Kidney (tissue), 14 donors: ENCODE data around the gene IFI27L1. TPM values are rescaled to one million over a fixed set of nuclear protein-coding genes. Genes with fewer than 3 reads are reported as not detected.

Experiments
- DNase-seq, 5 donors: peaks; one replicate each; pipeline ENCODE4 v3.0.0-alpha.2; 2013 to 2020
- FAIRE-seq: peaks from 2 replicates; lab custom pipeline; 2012; peaks lifted over from hg19 to GRCh38; lab: Jason Lieb, UNC
- H3K27ac ChIP-seq, 2 donors: one replicate each; pipeline ENCODE4 v1.7.0; 2013; ENCODE audit warnings: low read depth in 2 of 2, low read length in 2 of 2, inconsistent platforms in 1 of 2
- H3K27me3 ChIP-seq: one replicate; pipeline ENCODE4 v1.7.1; 2013; ENCODE audit warnings: low read length, inconsistent platforms; ENCODE audit not compliant: control insufficient read depth, insufficient read depth
- H3K36me3 ChIP-seq, 3 donors: one replicate each; pipeline versions ENCODE4 v1.7.0 to v1.7.1; 2013; ENCODE audit warnings: low read length in 3 of 3, control low read depth in 1 of 3, inconsistent platforms in 1 of 3; ENCODE audit not compliant: insufficient read depth in 3 of 3, control insufficient read depth in 2 of 3
- H3K4me1 ChIP-seq, 3 donors: one replicate each; pipeline versions ENCODE4 v1.7.0 to v1.7.1; 2013; ENCODE audit warnings: low read length in 3 of 3, inconsistent platforms in 1 of 3, low read depth in 1 of 3; ENCODE audit not compliant: control insufficient read depth in 2 of 3, insufficient read depth in 2 of 3
- H3K4me3 ChIP-seq, 3 donors: one replicate each; pipeline versions ENCODE4 v1.7.0 to v1.8.1; 2013; ENCODE audit warnings: low read length in 3 of 3, control low read depth in 1 of 3, inconsistent platforms in 1 of 3
- H3K9ac ChIP-seq, 3 donors: one replicate each; pipeline versions ENCODE4 v1.7.0 to v1.7.1; 2013; ENCODE audit warnings: low read length in 3 of 3, control low read depth in 1 of 3, inconsistent platforms in 1 of 3
- H3K9me3 ChIP-seq, 3 donors: one replicate each; pipeline versions ENCODE4 v1.7.0 to v1.7.1; 2013; ENCODE audit warnings: low read length in 3 of 3, control low read depth in 1 of 3, inconsistent platforms in 1 of 3; ENCODE audit not compliant: control insufficient read depth in 2 of 3, insufficient read depth in 1 of 3
- CTCF ChIP-seq: IDR thresholded peaks from 3 replicates; pipeline ENCODE4 v1.5.1; 2012; ENCODE audit warnings: mild to moderate bottlenecking, moderate library complexity, borderline replicate concordance; ENCODE audit not compliant: insufficient read depth; ENCODE audit errors: extremely low read depth
- intact Hi-C: fragments of 100-400 bp; cut with DNase I; formaldehyde crosslinking; loops from one replicate; pipeline ENCODE4 v1.11.1; 2022
- polyA plus RNA-seq: library from polyadenylated mRNA; stranded (reverse); fragments of 350-450 nt; fragmentation: Illumina TruSeq; extraction: RNeasy Lipid Tissue Mini Kit (QIAGEN cat#74804); gene quantifications from one replicate; pipeline ENCODE4 v1.2.3, GENCODE V29; 2014; ENCODE audit warnings: low read depth, low replicate concordance; ENCODE audit not compliant: insufficient read depth
- total RNA-seq: library from RNA; stranded (reverse); fragmentation: NEBNext Ultra II Directional; extraction: Animal tissue kit (Norgen Biotek cat#: 25700); gene quantifications from one replicate; pipeline ENCODE4 v1.2.1, GENCODE V29; 2021
- donor health status: control.
- donor health status: control.
- donor health status: control.
- donor health status: control.
- donor health status: control.
- donor health status: DM: yes; HTN: yes; CAD: no.
- donor health status: Normal renal cell carcinoma (clear cell type).

The IFI27L1 gene
- total and polyA plus RNA-seq, 2 donors from 2014 or later: 22.5 to 30.6 TPM

GRCh38 chr14:94123296-94123695, 42.2 kb downstream of the IFI27L1 start:
- peak in 1 of 5 donors; percentile 26 for DNase-seq

GRCh38 chr14:94123868-94124267, 42.8 kb downstream of the IFI27L1 start:
- no peak for TF ChIP-seq CTCF
- peaks cover 0 to 4% (median 0%) of the 10 kb centered on the region in 3 donors for H3K4me1 ChIP-seq
- H3K36me3 ChIP-seq: no peaks in the 10 kb centered on the region
- no peak overlapping the region for H3K27ac ChIP-seq
- H3K9me3 ChIP-seq: peaks cover 0 to 13% (median 0%) of the 10 kb centered on the region in 3 donors
- no peak overlapping the region for H3K9ac ChIP-seq
- no peaks in the 10 kb centered on the region for H3K27me3 ChIP-seq
- FAIRE-seq (no peak), DNase-seq (peak in 1 of 5 donors; percentile 13)
- no peak overlapping the region for H3K4me3 ChIP-seq
- intact Hi-C loops: no loop called here

More at GRCh38 chr14:94123296-94123695, 42.2 kb downstream of the IFI27L1 start:
- FAIRE-seq: no peak
- Histone ChIP-seq H3K27me3 (no peaks in the 10 kb centered on the region), H3K4me3 (no peak overlapping the region), H3K9me3 (peaks cover 0 to 13% (median 0%) of the 10 kb centered on the region in 3 donors), H3K4me1 (no peaks in the 10 kb centered on the region), H3K9ac (no peak overlapping the region), H3K36me3 (no peaks in the 10 kb centered on the region), H3K27ac (no peak overlapping the region)
- no peak for TF ChIP-seq CTCF
- intact Hi-C loops: no loop called here

- H3K4me1 ChIP-seq: peaks cover 0 to 8% (median 0%) of the 10 kb centered on the region in 3 donors
- intact Hi-C loops: no loop called here
- no peak overlapping the region for H3K9ac ChIP-seq
- H3K27me3 ChIP-seq: no peaks in the 10 kb centered on the region
- H3K4me3 ChIP-seq: no peak overlapping the region
- DNase-seq (peak in 2 of 5 donors; percentile 3 to 13), FAIRE-seq (no peak)
- H3K9me3 ChIP-seq: peaks cover 0 to 6% (median 0%) of the 10 kb centered on the region in 3 donors
- H3K36me3 ChIP-seq: no peaks in the 10 kb centered on the region
- H3K27ac ChIP-seq: no peak overlapping the region
- no peak for TF ChIP-seq CTCF
Observed at GRCh38 chr14:94124582-94125377, 43.7 kb downstream of the IFI27L1 start.
